WTC11 (cell line): Measurements from ENCODE around the gene ZNF576.

Source experiments
- TF ChIP-seq, protein P1 (sequence below): sonication (generic); formaldehyde crosslinking; IDR thresholded peaks from 2 replicates; pipeline ENCODE4 v1.8.0; 2023; ENCODE audit warnings: missing genetic modification reagents
- TF ChIP-seq, protein P2 (sequence below): sonication (generic); formaldehyde crosslinking; IDR thresholded peaks from 2 replicates; pipeline ENCODE4 v1.8.1; 2023; ENCODE audit warnings: mild to moderate bottlenecking, missing genetic modification reagents, moderate library complexity

DNA sequence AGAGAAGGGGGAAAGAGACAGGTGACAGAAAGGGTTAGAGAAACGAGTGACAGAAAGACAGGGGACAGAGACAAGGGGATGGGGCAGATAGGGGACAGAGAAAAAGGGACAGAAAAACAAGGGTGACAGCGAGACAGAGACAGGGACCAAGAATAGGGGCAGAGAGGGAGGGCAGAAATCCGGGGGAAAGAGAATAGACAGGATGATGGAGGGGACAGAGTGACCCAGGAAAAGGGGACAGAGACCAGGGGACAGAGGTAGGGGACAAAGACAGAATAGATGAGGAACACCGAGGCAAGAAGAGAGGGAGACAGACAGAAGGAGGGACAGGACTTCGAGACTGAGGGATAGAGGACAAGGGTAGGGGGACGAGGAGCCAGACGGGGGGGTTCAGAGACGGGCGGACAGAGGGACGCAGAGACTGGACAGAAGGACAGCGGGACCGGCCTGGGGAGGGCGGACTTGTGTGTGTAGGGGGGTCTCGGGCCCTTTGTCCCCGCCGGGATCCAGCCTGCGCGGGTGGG, 42.7 kb downstream of the ZNF576 start:
- TF ChIP-seq, protein P1, sequence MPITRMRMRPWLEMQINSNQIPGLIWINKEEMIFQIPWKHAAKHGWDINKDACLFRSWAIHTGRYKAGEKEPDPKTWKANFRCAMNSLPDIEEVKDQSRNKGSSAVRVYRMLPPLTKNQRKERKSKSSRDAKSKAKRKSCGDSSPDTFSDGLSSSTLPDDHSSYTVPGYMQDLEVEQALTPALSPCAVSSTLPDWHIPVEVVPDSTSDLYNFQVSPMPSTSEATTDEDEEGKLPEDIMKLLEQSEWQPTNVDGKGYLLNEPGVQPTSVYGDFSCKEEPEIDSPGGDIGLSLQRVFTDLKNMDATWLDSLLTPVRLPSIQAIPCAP (CRISPR knock-in tag): no peak
- TF ChIP-seq, protein P2, sequence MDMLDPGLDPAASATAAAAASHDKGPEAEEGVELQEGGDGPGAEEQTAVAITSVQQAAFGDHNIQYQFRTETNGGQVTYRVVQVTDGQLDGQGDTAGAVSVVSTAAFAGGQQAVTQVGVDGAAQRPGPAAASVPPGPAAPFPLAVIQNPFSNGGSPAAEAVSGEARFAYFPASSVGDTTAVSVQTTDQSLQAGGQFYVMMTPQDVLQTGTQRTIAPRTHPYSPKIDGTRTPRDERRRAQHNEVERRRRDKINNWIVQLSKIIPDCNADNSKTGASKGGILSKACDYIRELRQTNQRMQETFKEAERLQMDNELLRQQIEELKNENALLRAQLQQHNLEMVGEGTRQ (CRISPR knock-in tag): no peak
